Upper lobe of right lung (tissue), 1 donor: ENCODE data around the gene SGCE. TPM values are rescaled to one million over a fixed set of nuclear protein-coding genes. Genes with fewer than 3 reads are reported as not detected.

ENCODE experiments used
- ATAC-seq: fragments of 200-7000 bp; cut with Tn5 transposase; one replicate; pipeline ENCODE4 v1.9.1; 2020; ENCODE audit warnings: mild to moderate bottlenecking, moderate library complexity
- DNase-seq: peaks from one replicate; pipeline ENCODE4 v3.0.0-alpha.2; 2020
- H3K27ac ChIP-seq: fragments of 200-600 bp; one replicate; pipeline ENCODE4 v1.8.0; 2022
- H3K27me3 ChIP-seq: fragments of 200-600 bp; one replicate; pipeline ENCODE4 v1.8.0; 2022; ENCODE audit warnings: mild to moderate bottlenecking
- H3K36me3 ChIP-seq: fragments of 200-600 bp; one replicate; pipeline ENCODE4 v1.8.0; 2022
- H3K4me1 ChIP-seq: fragments of 200-600 bp; one replicate; pipeline ENCODE4 v1.8.0; 2022
- H3K4me3 ChIP-seq: fragments of 200-600 bp; one replicate; pipeline ENCODE4 v1.8.0; 2022; ENCODE audit warnings: mild to moderate bottlenecking
- H3K9me3 ChIP-seq: fragments of 200-600 bp; one replicate; pipeline ENCODE4 v1.8.0; 2022
- intact Hi-C: fragments of 100-400 bp; cut with DNase I; formaldehyde crosslinking; loops from one replicate; pipeline ENCODE4 v1.11.0; 2022
- total RNA-seq: library from RNA; stranded (reverse); fragmentation: NEBNext Ultra II Directional; extraction: Animal tissue kit (Norgen Biotek cat#: 25700); gene quantifications from one replicate; pipeline ENCODE4 v1.2.1, GENCODE V29; 2021
- TF ChIP-seq, protein P1 (sequence below): fragments of 200-600 bp; IDR thresholded peaks from one replicate; pipeline ENCODE4 v1.8.0; 2022; ENCODE audit warnings: antibody characterized with exemption
- donor health status: DM: no; HTN: yes; CAD: no; lungs with severe emphysema.

Gene SGCE
- total RNA-seq, 1 donor from 2014 or later: 74.1 TPM

DNA sequence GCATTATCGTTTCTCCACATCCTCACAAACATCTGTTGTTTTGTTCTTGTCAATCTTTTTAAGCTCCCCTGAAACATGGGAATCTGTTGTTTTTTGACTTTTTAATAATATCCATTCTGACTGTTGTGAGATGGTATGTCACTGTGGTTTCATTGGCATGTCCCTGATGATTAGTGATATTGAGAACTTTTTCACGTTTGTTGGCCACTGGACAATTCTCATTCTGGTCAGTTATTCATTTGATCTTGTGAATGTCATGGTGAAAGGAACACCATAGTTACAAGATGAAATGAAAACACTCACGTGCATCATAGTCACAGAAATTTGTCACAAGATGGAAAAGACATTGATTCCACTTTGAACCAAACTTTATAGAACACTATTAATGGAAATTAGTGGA lies 20.5 kb upstream of the SGCE start:
- TF ChIP-seq, protein P1, sequence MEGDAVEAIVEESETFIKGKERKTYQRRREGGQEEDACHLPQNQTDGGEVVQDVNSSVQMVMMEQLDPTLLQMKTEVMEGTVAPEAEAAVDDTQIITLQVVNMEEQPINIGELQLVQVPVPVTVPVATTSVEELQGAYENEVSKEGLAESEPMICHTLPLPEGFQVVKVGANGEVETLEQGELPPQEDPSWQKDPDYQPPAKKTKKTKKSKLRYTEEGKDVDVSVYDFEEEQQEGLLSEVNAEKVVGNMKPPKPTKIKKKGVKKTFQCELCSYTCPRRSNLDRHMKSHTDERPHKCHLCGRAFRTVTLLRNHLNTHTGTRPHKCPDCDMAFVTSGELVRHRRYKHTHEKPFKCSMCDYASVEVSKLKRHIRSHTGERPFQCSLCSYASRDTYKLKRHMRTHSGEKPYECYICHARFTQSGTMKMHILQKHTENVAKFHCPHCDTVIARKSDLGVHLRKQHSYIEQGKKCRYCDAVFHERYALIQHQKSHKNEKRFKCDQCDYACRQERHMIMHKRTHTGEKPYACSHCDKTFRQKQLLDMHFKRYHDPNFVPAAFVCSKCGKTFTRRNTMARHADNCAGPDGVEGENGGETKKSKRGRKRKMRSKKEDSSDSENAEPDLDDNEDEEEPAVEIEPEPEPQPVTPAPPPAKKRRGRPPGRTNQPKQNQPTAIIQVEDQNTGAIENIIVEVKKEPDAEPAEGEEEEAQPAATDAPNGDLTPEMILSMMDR: no peak
- Histone ChIP-seq H3K27ac (no peak overlapping the region), H3K36me3 (no peaks in the 10 kb centered on the region), H3K9me3 (no peaks in the 10 kb centered on the region), H3K4me1 (no peaks in the 10 kb centered on the region), H3K4me3 (no peak overlapping the region), H3K27me3 (no peaks in the 10 kb centered on the region)
- intact Hi-C loops: no loop called here
- no peak for ATAC-seq
- DNase-seq: no peak

DNA sequence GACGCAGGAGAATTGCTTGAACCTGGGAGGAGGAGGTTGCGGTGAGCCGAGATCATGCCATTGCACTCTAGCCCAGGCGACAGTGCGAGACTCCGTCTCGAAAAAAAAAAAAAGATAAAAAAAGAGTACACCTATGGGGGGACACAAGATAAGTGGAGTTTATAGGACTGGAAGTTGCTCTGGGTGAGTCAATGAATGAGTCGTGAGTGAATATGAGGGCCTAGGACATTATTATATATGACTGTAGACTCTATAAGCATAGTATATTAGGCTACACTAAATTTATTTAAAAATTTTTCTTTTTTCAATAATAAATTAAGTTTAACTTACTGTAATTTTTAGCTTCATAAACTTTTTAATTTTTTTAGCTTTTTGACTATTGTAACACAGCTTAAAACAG lies 19.4 kb upstream of the SGCE start:
- ATAC-seq (no peak), DNase-seq (no peak)
- H3K4me3 ChIP-seq: no peak overlapping the region
- intact Hi-C loops: no loop called here
- H3K27ac ChIP-seq: no peak overlapping the region
- H3K27me3 ChIP-seq: no peaks in the 10 kb centered on the region
- no peaks in the 10 kb centered on the region for H3K36me3 ChIP-seq
- no peaks in the 10 kb centered on the region for H3K4me1 ChIP-seq
- H3K9me3 ChIP-seq: no peaks in the 10 kb centered on the region
- TF ChIP-seq, protein P1: no peak

DNA sequence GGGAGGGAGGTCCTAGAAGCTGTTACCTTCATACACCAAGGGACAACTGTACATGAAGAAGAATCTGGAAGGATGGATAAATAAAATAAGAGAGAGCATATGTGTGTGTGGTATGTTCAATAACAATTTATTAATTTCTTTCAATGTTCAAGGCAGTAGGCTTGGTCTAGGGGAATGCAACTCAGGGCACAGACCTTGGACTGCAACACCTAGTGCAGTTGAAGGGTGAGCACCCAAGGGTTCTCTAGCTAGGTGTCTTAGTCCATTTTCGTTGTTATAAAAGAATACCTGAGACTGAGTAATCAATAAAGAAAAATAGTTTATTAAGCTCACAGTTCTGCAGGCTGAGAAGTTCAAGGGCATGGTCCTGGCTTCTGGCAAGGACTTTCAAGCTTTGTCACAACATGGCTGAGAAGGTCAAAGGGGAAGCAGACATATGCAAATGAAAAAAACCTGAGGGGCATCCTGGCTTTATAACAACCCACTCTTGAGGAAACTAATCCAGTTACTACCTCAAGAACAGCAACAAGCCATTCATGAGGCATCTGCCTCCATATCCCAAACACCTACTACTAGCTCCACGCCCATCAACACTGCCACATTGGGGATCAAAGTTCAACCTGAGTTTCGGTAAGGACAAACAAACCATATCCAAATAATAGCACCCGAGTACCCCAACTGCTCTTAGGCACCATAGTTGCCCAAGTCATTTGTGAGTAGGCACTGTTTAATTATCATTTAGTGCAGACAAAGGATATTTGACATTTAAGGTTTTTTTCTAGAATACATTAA lies 15.7 kb upstream of the SGCE start:
- H3K36me3 ChIP-seq: no peaks in the 10 kb centered on the region
- ATAC-seq: no peak
- TF ChIP-seq, protein P1: no peak
- H3K9me3 ChIP-seq: no peaks in the 10 kb centered on the region
- intact Hi-C loops: no loop called here
- DNase-seq: no peak
- H3K27me3 ChIP-seq: no peaks in the 10 kb centered on the region
- H3K4me1 ChIP-seq: no peaks in the 10 kb centered on the region
- H3K27ac ChIP-seq: no peak overlapping the region
- H3K4me3 ChIP-seq: no peak overlapping the region

DNA sequence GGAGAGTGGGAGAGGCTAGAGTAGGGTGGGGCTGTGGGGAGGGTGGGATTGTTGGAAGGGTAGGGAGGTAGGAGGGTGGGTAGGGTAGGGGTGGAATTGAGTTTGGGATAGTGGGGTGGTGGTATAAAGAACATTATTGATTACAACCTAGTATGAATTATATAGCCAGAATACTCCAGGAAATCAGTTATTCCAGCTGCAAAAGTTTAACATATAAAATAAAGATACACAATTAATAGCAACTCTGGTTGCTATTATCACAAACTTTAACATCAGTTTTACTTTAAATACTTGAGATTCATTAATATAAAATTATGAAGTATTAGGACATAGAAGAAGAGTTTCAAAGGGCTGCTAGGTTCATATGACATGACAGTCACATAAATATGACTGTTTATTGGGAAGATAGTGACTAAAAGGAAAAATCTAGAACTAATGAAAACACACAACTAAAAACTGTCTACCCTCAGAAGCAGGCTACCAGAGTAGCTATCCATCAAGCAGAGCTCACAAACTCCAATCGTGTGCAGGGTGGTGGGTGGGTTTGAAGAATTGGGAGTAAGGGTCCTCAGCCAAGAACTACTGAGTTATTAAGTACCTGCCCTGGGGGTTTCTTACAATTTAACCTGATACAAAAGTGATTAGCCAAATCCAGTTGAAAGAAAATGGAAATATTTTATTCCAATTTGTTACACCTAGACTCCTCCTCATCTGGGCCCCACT lies 14.0 kb upstream of the SGCE start:
- no peaks in the 10 kb centered on the region for H3K27me3 ChIP-seq
- DNase-seq (no peak), ATAC-seq (no peak)
- H3K36me3 ChIP-seq: no peaks in the 10 kb centered on the region
- no peak overlapping the region for H3K4me3 ChIP-seq
- H3K9me3 ChIP-seq: no peaks in the 10 kb centered on the region
- intact Hi-C loops: no loop called here
- H3K27ac ChIP-seq: no peak overlapping the region
- no peaks in the 10 kb centered on the region for H3K4me1 ChIP-seq
- TF ChIP-seq, protein P1: no peak

DNA sequence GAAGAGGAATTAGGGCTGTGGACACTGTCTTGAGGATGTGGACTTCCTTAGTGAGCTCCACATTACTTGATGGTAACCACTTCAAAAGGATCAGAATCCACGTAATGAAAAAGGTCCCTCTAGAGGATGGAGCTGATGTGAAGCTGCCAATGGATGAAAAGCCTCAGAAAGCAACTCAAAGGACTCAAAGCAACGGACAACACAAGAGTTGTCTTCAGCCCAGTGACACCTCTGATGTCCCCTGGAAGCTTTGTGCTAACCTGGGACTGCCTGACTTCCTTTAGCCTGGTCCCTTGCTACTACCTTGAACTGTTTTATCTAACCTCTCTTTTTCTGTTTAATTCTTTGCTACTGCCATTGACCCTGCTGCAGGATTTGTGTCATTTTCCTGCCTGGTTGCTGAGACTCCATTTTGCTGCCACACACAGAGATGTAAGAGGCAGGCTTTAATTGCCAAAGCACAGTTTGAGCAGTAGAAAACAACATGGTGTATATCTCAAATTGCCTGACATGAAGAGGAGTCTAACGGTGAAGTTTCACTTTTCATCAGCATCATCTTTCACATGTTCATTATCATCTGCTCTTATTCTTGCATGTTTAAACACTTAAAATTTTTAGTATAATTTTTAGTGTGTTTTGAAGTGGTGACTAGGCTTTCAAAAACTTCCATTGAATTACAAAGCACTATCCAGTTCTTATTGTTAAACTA lies 11.1 kb upstream of the SGCE start:
- DNase-seq (no peak), ATAC-seq (no peak)
- H3K9me3 ChIP-seq: no peaks in the 10 kb centered on the region
- no peak overlapping the region for H3K4me3 ChIP-seq
- intact Hi-C loops: no loop called here
- no peak overlapping the region for H3K27ac ChIP-seq
- TF ChIP-seq, protein P1: no peak
- H3K36me3 ChIP-seq: no peaks in the 10 kb centered on the region
- H3K27me3 ChIP-seq: no peaks in the 10 kb centered on the region
- H3K4me1 ChIP-seq: no peaks in the 10 kb centered on the region
